Measurements from ENCODE around the gene UBASH3B.
A peak's percentile ranks its signal among the peaks of the same experiment; 100 is the strongest.

UBASH3B gene

DNA sequence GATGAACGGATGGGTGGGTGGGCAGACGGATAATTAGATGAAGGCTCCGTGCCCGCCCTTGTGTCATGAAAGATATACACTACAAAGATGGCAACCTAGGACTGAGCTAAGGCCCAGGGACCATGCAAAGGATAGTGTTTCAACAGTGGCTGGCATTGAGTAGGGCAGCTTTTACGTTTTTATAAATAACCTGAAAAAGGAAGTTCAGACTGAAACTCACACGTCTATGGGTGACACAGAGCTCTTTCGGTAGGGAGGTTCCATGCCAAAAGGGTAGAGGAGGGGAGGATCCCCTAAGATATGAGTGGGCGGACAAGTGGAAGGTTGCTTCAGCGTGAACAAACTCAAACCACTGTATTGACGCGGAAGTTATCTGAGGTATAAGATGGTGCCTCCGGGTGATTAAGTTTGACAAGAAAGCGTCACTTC lies 90.5 kb downstream of the UBASH3B start:
- Histone ChIP-seq H3K9me2 (replicated peaks; ENCODE audit: low read depth, low read length) (no peaks in the 10 kb centered on the region), H3F3A (ENCODE audit: low read depth) (no peaks in the 10 kb centered on the region), H3K9me3 (ENCODE audit: insufficient read depth, low read depth, low read length) (no peaks in the 10 kb centered on the region), H3K4me3 (ENCODE audit: low read length, poor library complexity, severe bottlenecking) (no peak overlapping the region), H4K20me1 (ENCODE audit: insufficient read depth, low read length, poor library complexity, severe bottlenecking) (no peaks in the 10 kb centered on the region), H3K4me1 (ENCODE audit: insufficient read depth, low read length, poor library complexity, severe bottlenecking) (peaks cover 88% of the 10 kb centered on the region), H2AFZ (ENCODE audit: low read length) (no peak overlapping the region), H3K4me2 (ENCODE audit: low read depth, low read length, poor library complexity, severe bottlenecking) (no peak overlapping the region), H3K9ac (ENCODE audit: low read depth, low read length, poor library complexity, severe bottlenecking) (no peak overlapping the region), H3K79me2 (ENCODE audit: insufficient read depth, low read length) (peaks cover 92% of the 10 kb centered on the region), H3K36me3 (ENCODE audit: insufficient read depth, low read length) (peaks cover 20% of the 10 kb centered on the region; the same call in 1 of the 2 replicates), H3K27me3 (ENCODE audit: insufficient read depth, low read length, poor library complexity, severe bottlenecking) (no peaks in the 10 kb centered on the region)
- TF ChIP-seq EZH2phosphoT487 (IDR thresholded peaks at IDR 0.05; ENCODE audit: borderline replicate concordance), result no peak
- TF ChIP-seq, protein P1, sequence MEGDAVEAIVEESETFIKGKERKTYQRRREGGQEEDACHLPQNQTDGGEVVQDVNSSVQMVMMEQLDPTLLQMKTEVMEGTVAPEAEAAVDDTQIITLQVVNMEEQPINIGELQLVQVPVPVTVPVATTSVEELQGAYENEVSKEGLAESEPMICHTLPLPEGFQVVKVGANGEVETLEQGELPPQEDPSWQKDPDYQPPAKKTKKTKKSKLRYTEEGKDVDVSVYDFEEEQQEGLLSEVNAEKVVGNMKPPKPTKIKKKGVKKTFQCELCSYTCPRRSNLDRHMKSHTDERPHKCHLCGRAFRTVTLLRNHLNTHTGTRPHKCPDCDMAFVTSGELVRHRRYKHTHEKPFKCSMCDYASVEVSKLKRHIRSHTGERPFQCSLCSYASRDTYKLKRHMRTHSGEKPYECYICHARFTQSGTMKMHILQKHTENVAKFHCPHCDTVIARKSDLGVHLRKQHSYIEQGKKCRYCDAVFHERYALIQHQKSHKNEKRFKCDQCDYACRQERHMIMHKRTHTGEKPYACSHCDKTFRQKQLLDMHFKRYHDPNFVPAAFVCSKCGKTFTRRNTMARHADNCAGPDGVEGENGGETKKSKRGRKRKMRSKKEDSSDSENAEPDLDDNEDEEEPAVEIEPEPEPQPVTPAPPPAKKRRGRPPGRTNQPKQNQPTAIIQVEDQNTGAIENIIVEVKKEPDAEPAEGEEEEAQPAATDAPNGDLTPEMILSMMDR (conservative IDR thresholded peaks at IDR 0.05; ENCODE audit: low read length), result no peak

GRCh38 chr11:122746611-122747244 lies 91.2 kb downstream of the UBASH3B start:
- Histone ChIP-seq H3F3A (ENCODE audit: low read depth) (no peaks in the 10 kb centered on the region), H4K20me1 (ENCODE audit: insufficient read depth, low read length, poor library complexity, severe bottlenecking) (no peaks in the 10 kb centered on the region), H3K9me2 (replicated peaks; ENCODE audit: low read depth, low read length) (no peaks in the 10 kb centered on the region), H3K4me3 (ENCODE audit: low read length, poor library complexity, severe bottlenecking) (no peak overlapping the region), H2AFZ (ENCODE audit: low read length) (no peak overlapping the region), H3K9ac (ENCODE audit: low read depth, low read length, poor library complexity, severe bottlenecking) (peak overlapping the region; percentile 15), H3K4me2 (ENCODE audit: low read depth, low read length, poor library complexity, severe bottlenecking) (no peak overlapping the region), H3K4me1 (ENCODE audit: insufficient read depth, low read length, poor library complexity, severe bottlenecking) (peaks cover 88% of the 10 kb centered on the region), H3K27me3 (ENCODE audit: insufficient read depth, low read length, poor library complexity, severe bottlenecking) (no peaks in the 10 kb centered on the region), H3K36me3 (ENCODE audit: insufficient read depth, low read length) (peaks cover 26% of the 10 kb centered on the region; the same call in 1 of the 2 replicates), H3K79me2 (ENCODE audit: insufficient read depth, low read length) (peaks cover 92% of the 10 kb centered on the region), H3K9me3 (ENCODE audit: insufficient read depth, low read depth, low read length) (no peaks in the 10 kb centered on the region)
- TF ChIP-seq, protein P1 (conservative IDR thresholded peaks at IDR 0.05; ENCODE audit: low read length), result no peak
- TF ChIP-seq EZH2phosphoT487 (IDR thresholded peaks at IDR 0.05; ENCODE audit: borderline replicate concordance), result no peak

- Histone ChIP-seq H3K4me1 (ENCODE audit: insufficient read depth, low read length, poor library complexity, severe bottlenecking) (peaks cover 87% of the 10 kb centered on the region), H4K20me1 (ENCODE audit: insufficient read depth, low read length, poor library complexity, severe bottlenecking) (no peaks in the 10 kb centered on the region), H3K4me2 (ENCODE audit: low read depth, low read length, poor library complexity, severe bottlenecking) (no peak overlapping the region)
Observed at GRCh38 chr11:122747351-122747781, 91.8 kb downstream of the UBASH3B start.

More at GRCh38 chr11:122747351-122747781, 91.8 kb downstream of the UBASH3B start:
- Histone ChIP-seq H3K9ac (ENCODE audit: low read depth, low read length, poor library complexity, severe bottlenecking) (peak overlapping the region; percentile 15), H2AFZ (ENCODE audit: low read length) (no peak overlapping the region), H3K36me3 (ENCODE audit: insufficient read depth, low read length) (peaks cover 26% of the 10 kb centered on the region; the same call in 1 of the 2 replicates), H3F3A (ENCODE audit: low read depth) (no peaks in the 10 kb centered on the region), H3K9me3 (ENCODE audit: insufficient read depth, low read depth, low read length) (no peaks in the 10 kb centered on the region), H3K4me3 (ENCODE audit: low read length, poor library complexity, severe bottlenecking) (no peak overlapping the region), H3K27me3 (ENCODE audit: insufficient read depth, low read length, poor library complexity, severe bottlenecking) (no peaks in the 10 kb centered on the region), H3K9me2 (replicated peaks; ENCODE audit: low read depth, low read length) (no peaks in the 10 kb centered on the region), H3K79me2 (ENCODE audit: insufficient read depth, low read length) (peaks cover 91% of the 10 kb centered on the region)
- no peak for TF ChIP-seq EZH2phosphoT487 (IDR thresholded peaks at IDR 0.05; ENCODE audit: borderline replicate concordance)
- TF ChIP-seq, protein P1 (conservative IDR thresholded peaks at IDR 0.05; ENCODE audit: low read length), result no peak
